DOHH2 (cell line): ENCODE measurements around the gene EVC.

Source experiments
- CTCF ChIP-seq: fragments of 200-600 bp; sonication (generic); IDR thresholded peaks from one replicate; pipeline ENCODE4 v1.5.1; 2014; ENCODE audit warnings: antibody characterized with exemption, mild to moderate bottlenecking, low read depth, low read length; ENCODE audit not compliant: poor library complexity, severe bottlenecking
- EZH2phosphoT487 ChIP-seq: fragments of 200-600 bp; sonication (generic); IDR thresholded peaks from 2 replicates; pipeline ENCODE4 v1.6.1; 2017; ENCODE audit warnings: borderline replicate concordance, mild to moderate bottlenecking, antibody characterized with exemption, low read length, moderate library complexity, mixed read lengths

GRCh38 chr4:5708449-5709206 is 2.4 kb upstream of the EVC start, which contains the start of gene EVC2:
- TF ChIP-seq CTCF (no peak), EZH2phosphoT487 (no peak)
